ENCODE results near the gene MSL1.

GRCh38 chr17:40092581-40092980, 29.2 kb upstream of the MSL1 start:
- TF ChIP-seq MAX (IDR thresholded peaks at IDR 0.05) (no peak), USF1 (IDR thresholded peaks at IDR 0.05) (no peak), TAF1 (IDR thresholded peaks at IDR 0.05; ENCODE audit: low read depth) (no peak), CREB1 (IDR thresholded peaks at IDR 0.05; ENCODE audit: low read depth) (no peak), EP300 (IDR thresholded peaks at IDR 0.05; ENCODE audit: borderline replicate concordance) (no peak), YY1 (IDR thresholded peaks at IDR 0.05; ENCODE audit: low read depth) (no peak), RAD21 (IDR thresholded peaks at IDR 0.05; ENCODE audit: low read depth) (no peak), TCF12 (IDR thresholded peaks at IDR 0.05; ENCODE audit: low read depth) (no peak), ZBTB7A (IDR thresholded peaks at IDR 0.05; ENCODE audit: low read depth) (no peak)
- TF ChIP-seq, protein P1, sequence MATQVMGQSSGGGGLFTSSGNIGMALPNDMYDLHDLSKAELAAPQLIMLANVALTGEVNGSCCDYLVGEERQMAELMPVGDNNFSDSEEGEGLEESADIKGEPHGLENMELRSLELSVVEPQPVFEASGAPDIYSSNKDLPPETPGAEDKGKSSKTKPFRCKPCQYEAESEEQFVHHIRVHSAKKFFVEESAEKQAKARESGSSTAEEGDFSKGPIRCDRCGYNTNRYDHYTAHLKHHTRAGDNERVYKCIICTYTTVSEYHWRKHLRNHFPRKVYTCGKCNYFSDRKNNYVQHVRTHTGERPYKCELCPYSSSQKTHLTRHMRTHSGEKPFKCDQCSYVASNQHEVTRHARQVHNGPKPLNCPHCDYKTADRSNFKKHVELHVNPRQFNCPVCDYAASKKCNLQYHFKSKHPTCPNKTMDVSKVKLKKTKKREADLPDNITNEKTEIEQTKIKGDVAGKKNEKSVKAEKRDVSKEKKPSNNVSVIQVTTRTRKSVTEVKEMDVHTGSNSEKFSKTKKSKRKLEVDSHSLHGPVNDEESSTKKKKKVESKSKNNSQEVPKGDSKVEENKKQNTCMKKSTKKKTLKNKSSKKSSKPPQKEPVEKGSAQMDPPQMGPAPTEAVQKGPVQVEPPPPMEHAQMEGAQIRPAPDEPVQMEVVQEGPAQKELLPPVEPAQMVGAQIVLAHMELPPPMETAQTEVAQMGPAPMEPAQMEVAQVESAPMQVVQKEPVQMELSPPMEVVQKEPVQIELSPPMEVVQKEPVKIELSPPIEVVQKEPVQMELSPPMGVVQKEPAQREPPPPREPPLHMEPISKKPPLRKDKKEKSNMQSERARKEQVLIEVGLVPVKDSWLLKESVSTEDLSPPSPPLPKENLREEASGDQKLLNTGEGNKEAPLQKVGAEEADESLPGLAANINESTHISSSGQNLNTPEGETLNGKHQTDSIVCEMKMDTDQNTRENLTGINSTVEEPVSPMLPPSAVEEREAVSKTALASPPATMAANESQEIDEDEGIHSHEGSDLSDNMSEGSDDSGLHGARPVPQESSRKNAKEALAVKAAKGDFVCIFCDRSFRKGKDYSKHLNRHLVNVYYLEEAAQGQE (IDR thresholded peaks at IDR 0.05; ENCODE audit: low read depth), result no peak
